Measurements from ENCODE around the gene PHC2.

GRCh38 chr1:33286451-33287185 lies 144.3 kb downstream of the PHC2 start:
- TF ChIP-seq ESRRA (IDR thresholded peaks at IDR 0.05; ENCODE audit: borderline replicate concordance, low read depth) (no peak), SMC3 (conservative IDR thresholded peaks at IDR 0.05; ENCODE audit: insufficient read depth, low read depth, low read length) (no peak), ZNF121 (CRISPR knock-in tag; conservative IDR thresholded peaks at IDR 0.05) (no peak), ZNF239 (CRISPR knock-in tag; IDR thresholded peaks at IDR 0.05) (no peak), NCOA2 (IDR thresholded peaks at IDR 0.05; ENCODE audit: partially characterized antibody in 2 of 2) (no peak), HDAC6 (IDR thresholded peaks at IDR 0.05; ENCODE audit: low read depth, low read length) (no peak), POLR2A (conservative IDR thresholded peaks at IDR 0.05) (no peak), CEBPZ (IDR thresholded peaks at IDR 0.05; ENCODE audit: borderline replicate concordance, low read depth, low read length) (no peak), ZNF146 (CRISPR knock-in tag; IDR thresholded peaks at IDR 0.05; ENCODE audit: unreplicated experiment) (no peak), EHMT2 (IDR thresholded peaks at IDR 0.05) (no peak), CTCF (IDR thresholded peaks at IDR 0.05 in 2 of 3, conservative IDR thresholded peaks at IDR 0.05 in 1 of 3; ENCODE audit: insufficient read depth in 2 of 3, low read depth in 1 of 3, low read length in 3 of 3) (no peak), POLR2AphosphoS5 (IDR thresholded peaks at IDR 0.05; ENCODE audit: control insufficient read depth, insufficient read depth, low read depth, low read length) (no peak), ZNF24 (IDR thresholded peaks at IDR 0.05) (no peak), SP1 (CRISPR knock-in tag; IDR thresholded peaks at IDR 0.05) (no peak)

Data from K562 (cell line).